NOMO-1 (cell line): Measurements from ENCODE around the gene AFAP1L1.

Experiments
- DNase-seq, 2 experiments: peaks; one replicate each; lab custom pipeline; 2025; ENCODE audit not compliant: unreplicated experiment in 2 of 2; lab: John Stamatoyannopoulos, UW

AFAP1L1 gene

GRCh38 chr5:149283626-149284480 is 12.2 kb downstream of the AFAP1L1 start:
- no peak for DNase-seq

GRCh38 chr5:149284501-149284900 is 12.8 kb downstream of the AFAP1L1 start:
- no peak for DNase-seq

DNA sequence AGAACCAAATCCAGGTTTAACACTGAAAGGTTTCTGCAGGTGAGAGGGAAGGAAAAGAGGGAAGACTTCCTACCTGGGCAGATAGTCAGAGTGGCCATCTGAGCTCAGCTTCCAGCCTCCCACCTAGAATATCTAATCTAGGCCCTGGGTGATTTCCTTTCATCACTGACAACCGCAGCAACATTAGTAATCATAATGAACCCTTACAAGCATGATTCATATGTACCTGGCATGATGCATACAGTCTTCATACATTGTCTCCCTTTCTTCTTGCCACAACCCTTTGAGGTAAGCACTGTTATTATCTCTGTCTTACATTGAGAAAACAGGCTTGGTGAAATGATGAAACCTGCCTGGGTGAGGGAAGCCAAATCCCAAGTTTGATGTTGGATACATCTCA is 13.5 kb downstream of the AFAP1L1 start:
- no peak for DNase-seq

DNA sequence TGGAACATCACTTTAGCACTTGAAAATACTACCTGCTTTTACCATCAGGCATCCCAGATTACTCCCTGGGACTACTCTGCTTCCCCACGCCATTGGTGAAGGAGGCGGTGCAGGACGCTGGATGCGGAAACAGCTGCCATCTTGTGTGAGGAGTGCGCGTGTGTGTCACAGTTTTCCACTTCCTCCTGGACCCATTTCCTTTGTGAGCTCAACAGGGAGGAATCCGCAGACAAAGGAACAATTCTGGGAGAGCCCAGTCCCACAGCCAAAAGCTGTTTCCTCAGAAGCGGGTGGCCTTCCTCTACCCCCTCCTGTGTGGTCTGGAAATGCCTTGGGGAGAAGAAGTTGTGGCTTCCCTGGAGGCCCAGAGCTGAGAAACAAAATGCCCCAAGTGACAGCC is 16.8 kb downstream of the AFAP1L1 start:
- DNase-seq = no peak

GRCh38 chr5:149289301-149289700 is 17.6 kb downstream of the AFAP1L1 start:
- no peak for DNase-seq

DNA sequence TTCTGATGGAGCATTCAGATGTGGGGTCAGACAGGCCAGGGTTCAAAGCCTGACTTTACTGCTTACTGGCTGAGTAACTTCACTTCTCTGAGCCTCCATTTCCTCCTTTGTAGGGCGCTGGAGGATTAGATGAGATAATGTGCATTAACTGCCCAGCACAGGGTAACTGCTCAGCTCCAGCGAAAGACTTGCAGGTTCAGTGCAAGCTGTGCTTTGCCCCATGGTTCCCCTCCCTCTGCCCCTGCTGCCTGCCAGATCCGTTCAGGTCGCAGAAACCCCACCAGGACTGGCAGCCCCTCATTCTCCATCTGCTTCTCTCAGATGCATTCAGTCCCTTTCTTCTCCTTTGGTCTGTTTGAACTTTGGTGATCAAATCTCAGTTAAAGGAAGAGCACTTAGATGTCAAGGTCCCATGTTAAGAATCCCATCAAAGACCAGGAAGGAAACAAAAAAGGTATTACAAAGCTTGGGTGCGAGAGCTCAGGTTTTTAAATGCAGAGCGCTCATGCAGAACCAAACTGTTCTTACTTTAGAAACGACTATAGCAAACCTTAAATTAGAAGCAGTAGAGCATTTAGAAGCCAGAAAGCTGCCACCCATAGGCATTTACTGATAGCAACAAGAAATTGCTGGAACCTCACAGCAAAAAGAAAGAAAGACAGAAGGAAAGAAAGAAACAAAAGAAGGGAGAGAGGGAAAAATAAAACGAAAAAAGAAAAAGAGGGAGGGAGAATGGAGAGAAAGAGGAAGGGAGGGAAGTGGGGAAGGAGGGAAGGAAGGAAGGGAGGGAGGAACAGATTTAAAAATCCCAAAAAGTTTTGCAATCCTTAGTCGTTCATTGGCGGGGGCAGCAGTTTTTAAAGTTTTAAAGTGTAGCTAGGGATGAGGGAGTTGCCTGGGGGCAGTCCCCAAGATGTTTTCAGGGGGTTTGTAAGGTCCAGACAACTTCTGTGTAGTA is 23.5 kb downstream of the AFAP1L1 start:
- no peak for DNase-seq

DNA sequence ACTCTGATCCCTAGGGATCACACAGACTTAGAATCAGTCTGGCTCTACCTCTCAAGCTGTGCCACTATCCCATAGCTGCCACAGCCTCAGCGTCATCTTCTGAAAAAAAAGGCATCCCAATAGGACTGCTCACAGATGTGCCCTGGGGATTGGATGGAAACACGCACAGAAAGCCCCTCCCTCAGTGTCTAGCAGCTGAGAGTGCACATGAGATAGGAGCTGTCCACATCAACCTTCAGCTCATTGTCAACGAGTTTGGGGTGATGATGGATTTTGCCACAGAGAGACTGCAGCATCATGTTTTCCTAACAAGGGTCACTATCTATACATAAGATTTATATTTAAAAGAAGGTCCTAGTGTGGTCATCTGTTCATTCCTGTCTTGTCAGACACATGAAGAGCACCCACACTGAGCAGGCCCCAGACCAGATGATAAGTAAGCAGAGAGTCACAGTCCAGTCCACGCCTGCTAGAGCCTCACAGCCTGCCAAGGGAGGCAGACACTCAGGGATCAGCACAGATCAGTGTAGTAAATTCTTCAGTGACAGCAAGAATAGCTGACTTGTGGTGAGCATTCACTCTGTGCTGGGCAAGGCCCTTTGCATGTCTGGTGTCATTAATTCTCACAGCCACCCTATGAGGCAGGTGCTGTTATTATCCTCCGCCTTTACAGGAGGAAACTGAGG is 25.8 kb downstream of the AFAP1L1 start:
- DNase-seq = no peak

DNA sequence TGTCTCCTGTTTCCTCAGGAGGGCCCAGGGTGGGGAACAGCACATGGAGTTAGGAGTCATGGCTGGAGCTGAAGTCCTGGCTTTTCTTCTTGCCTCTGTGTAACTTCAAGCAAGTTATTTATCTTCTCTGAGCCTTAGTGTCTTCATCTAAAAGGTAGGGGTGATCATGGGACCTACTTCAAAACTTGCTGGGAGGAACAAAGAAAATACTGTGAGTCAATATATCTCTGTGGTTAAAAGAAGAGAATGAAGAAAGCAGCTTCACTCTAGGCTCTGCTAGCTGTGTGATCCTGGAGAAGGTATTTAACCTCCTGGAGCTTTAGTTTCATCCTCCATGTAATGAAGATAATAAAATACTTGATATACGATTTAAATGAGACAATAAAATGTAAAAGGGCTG is 26.5 kb downstream of the AFAP1L1 start:
- no peak for DNase-seq

DNA sequence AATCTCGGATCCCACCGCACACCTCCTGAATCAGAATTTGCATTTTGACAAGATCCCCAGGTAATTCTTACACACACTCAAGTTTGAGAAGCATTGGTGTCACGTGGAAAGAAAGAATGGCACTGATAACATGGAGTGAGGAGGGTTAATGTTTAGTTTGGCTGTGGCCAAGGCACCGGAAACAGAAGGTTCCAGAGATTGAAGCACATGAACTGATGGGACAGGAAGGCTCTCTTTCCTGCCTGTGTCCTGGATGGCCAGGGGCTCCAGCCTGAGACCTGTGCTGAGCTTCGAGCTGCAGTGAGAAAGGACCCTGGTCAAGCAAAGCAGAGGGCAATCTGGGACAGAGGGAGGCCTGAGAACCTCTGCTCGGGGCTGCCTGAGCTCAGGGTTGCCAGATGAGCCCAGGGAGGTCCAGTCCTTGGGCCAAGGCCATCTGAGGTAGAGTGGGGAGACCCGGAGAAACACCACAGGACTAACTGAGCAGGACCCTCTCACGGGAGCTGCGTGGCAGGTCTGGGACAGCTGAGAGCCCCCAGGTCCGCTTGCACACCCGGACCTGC is 27.3 kb downstream of the AFAP1L1 start:
- no peak for DNase-seq

DNA sequence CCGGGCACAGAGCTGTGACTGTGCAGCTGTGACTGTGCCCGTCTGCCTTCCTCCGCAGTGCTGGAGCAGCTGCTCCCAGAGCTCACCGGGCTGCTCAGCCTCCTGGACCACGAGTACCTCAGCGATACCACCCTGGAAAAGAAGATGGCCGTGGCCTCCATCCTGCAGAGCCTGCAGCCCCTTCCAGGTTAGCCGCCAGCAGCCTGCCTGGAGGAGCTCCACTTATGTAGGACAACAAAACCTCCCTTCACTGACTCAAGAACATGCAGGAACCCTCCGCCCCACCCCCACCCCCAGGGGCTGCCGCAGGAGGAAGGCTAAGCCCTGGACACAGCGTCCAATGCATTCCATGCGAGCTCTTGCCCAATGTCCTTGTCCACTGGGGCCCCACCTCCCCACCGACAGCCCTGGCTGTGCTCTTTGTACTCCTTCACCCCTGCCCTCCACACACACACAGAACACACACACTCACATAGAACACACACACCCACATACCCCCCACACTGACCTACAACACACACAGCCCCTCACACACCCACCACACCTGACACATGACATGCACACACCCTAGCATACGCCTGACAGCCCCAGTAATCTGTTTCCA is 27.9 kb downstream of the AFAP1L1 start:
- no peak for DNase-seq

DNA sequence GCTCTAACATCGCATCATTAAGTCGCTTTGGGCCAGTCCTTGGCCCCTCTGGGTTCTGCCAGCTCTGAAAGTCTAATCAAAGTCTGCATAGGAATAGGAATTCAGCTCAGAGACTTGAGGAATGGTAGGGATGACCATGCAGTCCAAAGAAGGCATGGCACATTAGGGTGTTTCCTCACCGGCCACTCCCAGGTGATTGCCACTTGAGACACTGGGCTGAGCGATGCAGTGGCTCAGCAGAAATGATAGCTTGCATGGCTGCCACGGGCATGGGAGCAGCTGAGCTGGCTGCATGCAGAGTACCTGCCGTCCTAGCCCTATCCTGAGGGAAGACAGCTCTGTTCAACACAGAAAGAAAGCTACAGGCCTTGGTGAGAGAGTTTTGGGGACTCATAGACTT is 28.8 kb downstream of the AFAP1L1 start:
- DNase-seq = no peak

DNA sequence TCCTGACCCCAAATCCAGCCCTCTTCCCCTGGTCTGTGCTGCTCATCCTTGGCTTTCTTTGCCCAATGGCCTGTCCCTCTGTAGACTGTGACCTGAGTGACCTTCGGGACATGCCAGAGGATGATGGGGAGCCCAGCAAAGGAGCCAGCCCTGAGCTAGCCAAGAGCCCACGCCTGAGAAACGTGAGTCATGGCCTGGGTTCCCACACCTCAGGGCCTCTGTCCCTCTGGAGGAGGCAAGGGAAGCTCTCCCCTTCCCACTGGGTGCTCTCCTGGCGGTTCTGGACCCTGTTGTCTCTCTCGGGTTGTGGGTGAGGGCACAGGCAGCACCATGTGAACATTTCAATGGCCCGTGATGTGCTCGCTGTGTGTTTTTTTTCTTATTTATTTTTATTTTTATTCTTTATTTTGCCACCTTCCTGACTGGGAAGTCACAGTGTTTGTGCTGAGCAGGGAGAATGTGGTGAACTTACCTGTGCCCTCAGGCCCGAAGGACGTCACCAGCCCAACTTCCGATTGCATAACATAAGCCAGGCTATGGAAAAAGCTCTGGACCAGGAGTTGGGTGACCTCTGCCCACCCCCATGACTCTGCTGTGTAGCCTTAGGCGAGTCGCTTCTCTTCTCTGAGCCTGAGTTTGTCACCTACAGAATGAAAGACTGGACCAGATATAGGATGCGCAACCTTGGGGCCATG is 29.5 kb downstream of the AFAP1L1 start:
- no peak for DNase-seq

GRCh38 chr5:149301744-149302380 is 30.2 kb downstream of the AFAP1L1 start:
- no peak for DNase-seq

- peak in 1 of 2 experiments; percentile 7 for DNase-seq
Observed at GRCh38 chr5:149302641-149303040, 31.0 kb downstream of the AFAP1L1 start.

- DNase-seq = no peak
Observed at GRCh38 chr5:149303210-149303609, 31.6 kb downstream of the AFAP1L1 start.

DNA sequence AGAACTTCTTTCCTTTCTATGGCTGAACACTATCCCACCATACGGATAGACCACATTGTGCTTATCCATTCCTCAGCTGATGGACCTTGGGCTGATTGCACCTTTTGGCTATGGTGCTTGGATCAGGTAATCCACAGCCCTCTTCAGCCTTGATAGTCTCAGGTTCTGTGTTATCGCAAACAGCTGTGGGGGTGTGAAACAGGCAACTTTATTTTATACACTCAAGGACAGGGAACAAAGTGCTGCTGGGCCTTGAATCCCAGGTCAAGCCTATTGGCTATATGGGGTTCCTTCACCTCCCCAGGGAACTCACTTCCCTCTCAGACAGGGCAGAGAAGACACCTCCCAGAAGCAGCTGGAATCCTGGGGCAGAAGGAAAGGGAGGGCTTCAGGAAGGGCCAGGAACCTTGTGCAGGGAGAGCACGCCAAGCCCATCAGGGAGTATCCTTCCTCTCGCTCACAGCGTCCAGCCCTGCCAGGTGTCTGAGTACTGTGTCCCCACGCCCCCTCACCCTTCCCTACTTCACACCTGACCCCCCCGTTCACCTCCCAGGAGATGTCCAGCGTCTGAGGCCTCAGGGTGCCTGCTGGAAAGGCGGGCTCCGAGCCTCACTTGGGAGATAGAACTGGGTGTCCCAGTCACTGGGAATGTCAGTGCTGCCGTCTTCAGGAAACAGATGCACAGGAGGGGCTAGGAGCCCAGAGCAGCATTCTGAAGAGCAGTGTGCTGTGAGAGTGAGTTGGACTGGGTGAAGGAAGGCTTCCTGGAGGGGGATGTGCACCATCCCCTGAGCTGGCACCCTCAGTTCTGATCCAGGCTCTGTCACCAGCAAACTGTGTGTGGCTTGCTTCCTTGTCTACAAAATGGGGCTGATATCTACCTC is 32.8 kb downstream of the AFAP1L1 start:
- DNase-seq = no peak

GRCh38 chr5:149309354-149309753 is 37.7 kb downstream of the AFAP1L1 start:
- DNase-seq = peak in 1 of 2 experiments; percentile 21

DNA sequence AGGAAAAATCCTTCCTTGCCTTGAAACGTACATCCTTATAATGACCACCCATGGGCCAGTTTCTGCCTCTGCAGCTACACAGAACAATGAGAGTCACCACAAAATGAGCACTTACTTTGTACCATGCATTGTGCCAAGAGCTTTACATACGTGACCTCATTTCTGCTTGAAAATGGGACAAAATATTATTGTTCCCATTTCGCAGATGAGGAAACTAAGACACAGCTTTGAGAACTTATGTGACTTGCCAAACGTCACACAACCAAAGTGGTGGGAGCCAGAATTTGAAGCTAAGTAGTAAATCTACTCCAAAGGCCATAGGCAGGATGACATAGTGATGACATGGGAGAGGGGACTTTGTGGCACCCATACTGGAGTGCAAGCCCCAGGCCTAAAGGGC is 38.8 kb downstream of the AFAP1L1 start:
- no peak for DNase-seq
